GM12878 (cell line): ENCODE results near the gene PPIF. TPM values are rescaled to one million over a fixed set of nuclear protein-coding genes. Genes with fewer than 3 reads are reported as not detected.

ENCODE experiments used
- CBX5 ChIP-seq: sonication (generic); IDR thresholded peaks from 2 replicates; pipeline ENCODE4 v1.6.1; 2016; ENCODE audit warnings: low read depth, moderate library complexity, mild to moderate bottlenecking, inconsistent platforms
- JUNB ChIP-seq: IDR thresholded peaks from 2 replicates; pipeline ENCODE4 v1.6.1; 2016; ENCODE audit warnings: antibody characterized with exemption, mild to moderate bottlenecking
- KDM1A ChIP-seq: fragments of 200-600 bp; sonication (generic); IDR thresholded peaks from 2 replicates; pipeline ENCODE4 v1.6.1; 2016; ENCODE audit warnings: borderline replicate concordance
- NFXL1 ChIP-seq: fragments of 450-650 bp; IDR thresholded peaks from 2 replicates; pipeline ENCODE4 v1.6.1; 2017; ENCODE audit warnings: antibody characterized with exemption, mild to moderate bottlenecking, borderline replicate concordance
- NR2C2 ChIP-seq: IDR thresholded peaks from 2 replicates; pipeline ENCODE4 v1.6.1; 2011; ENCODE audit warnings: borderline replicate concordance, low read depth; ENCODE audit not compliant: control insufficient read depth, insufficient read length
- TARDBP ChIP-seq: IDR thresholded peaks from 2 replicates; pipeline ENCODE4 v1.6.1; 2016; ENCODE audit warnings: borderline replicate concordance
- ZZZ3 ChIP-seq: IDR thresholded peaks from 2 replicates; pipeline ENCODE4 v1.6.1; 2011; ENCODE audit warnings: low read depth; ENCODE audit not compliant: control insufficient read depth, insufficient read length
- polyA plus RNA-seq, 11 experiments: library from polyadenylated mRNA; depleted of rRNA in 4 of 11; unstranded in 6 of 11; stranded (reverse) in 5 of 11; fragments of >200 nt; fragmentation: Nextera tagmentation in 4 of 11; fragmentation: Illumina TruSeq in 1 of 11; extraction: Ambion mirVana in 4 of 11; extraction: Trizol in 1 of 11; gene quantifications; 1 replicate in 1 of 11; 2 replicates in 10 of 11; pipeline versions ENCODE4 v1.2.1 to v1.2.3, GENCODE V29; 2011 to 2016; ENCODE audit warnings: inconsistent platforms in 2 of 11, missing spikeins in 2 of 11, low read depth in 1 of 11
- total RNA-seq, 4 experiments: library from RNA; depleted of rRNA in 3 of 4; stranded (reverse); fragments of >200 nt in 3 of 4; fragmentation: Illumina TruSeq in 1 of 4; extraction: Trizol in 1 of 4; gene quantifications; 2 replicates each; pipeline versions ENCODE4 v1.2.1 to v1.2.3, GENCODE V29; 2013 to 2021
- TF ChIP-seq, protein P1 (sequence below): fragments of 150-350 bp; IDR thresholded peaks from 2 replicates; pipeline ENCODE4 v1.6.1; 2014; ENCODE audit warnings: mild to moderate bottlenecking, low read depth, low read length
- TF ChIP-seq, protein P2 (sequence below): fragments of 450-650 bp; IDR thresholded peaks from 2 replicates; pipeline ENCODE4 v1.6.1; 2018; ENCODE audit warnings: mild to moderate bottlenecking, low read depth, moderate library complexity; ENCODE audit not compliant: partially characterized antibody

Gene PPIF
- total and polyA plus RNA-seq, 10 of the 15 experiments (the other 5 are each of a cell fraction or from before 2014, with no cell fraction given): 28.8 to 180 (median 128) TPM

DNA sequence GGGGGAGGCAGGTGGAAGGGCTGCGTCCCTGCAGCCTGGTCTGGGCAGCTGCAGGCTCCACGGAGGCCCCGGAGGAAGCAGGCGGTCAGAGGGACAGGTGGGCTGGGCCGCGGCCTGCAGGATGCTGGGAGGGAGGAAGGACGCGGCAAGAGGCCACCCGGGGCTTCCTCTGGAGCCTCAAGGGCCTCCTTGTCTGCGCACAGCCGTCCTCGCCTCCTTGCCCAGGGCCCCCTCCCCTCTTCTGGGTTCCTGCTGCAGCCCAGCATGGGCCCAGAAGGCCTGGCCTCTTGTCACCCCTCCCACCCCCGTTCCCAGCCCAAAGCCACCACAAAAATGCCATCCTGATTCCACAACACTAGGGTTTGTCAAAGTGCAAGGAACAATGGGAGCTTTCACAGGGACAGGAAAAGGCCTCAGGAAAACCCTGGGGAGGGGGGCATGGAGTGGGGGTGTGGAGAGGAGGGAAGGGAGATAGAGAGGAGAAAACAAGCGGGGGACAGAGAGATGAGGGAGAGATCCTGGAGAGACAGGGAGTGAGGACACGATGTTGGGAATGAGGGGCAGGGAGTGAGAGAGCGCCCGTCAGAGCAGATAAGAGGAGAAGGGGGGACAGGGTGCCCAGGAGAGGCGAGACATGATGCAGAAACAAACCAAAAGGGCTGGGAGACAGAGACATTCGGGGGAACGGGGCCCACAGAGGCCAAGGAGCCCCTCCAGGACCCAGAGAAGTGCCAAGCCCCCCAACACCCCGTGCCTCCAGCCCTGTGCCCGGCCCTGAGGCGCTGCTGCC is 56.4 kb downstream of the PPIF start (continued):
- TF ChIP-seq, protein P1, sequence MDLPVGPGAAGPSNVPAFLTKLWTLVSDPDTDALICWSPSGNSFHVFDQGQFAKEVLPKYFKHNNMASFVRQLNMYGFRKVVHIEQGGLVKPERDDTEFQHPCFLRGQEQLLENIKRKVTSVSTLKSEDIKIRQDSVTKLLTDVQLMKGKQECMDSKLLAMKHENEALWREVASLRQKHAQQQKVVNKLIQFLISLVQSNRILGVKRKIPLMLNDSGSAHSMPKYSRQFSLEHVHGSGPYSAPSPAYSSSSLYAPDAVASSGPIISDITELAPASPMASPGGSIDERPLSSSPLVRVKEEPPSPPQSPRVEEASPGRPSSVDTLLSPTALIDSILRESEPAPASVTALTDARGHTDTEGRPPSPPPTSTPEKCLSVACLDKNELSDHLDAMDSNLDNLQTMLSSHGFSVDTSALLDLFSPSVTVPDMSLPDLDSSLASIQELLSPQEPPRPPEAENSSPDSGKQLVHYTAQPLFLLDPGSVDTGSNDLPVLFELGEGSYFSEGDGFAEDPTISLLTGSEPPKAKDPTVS: no peak
- TF ChIP-seq, protein P2, sequence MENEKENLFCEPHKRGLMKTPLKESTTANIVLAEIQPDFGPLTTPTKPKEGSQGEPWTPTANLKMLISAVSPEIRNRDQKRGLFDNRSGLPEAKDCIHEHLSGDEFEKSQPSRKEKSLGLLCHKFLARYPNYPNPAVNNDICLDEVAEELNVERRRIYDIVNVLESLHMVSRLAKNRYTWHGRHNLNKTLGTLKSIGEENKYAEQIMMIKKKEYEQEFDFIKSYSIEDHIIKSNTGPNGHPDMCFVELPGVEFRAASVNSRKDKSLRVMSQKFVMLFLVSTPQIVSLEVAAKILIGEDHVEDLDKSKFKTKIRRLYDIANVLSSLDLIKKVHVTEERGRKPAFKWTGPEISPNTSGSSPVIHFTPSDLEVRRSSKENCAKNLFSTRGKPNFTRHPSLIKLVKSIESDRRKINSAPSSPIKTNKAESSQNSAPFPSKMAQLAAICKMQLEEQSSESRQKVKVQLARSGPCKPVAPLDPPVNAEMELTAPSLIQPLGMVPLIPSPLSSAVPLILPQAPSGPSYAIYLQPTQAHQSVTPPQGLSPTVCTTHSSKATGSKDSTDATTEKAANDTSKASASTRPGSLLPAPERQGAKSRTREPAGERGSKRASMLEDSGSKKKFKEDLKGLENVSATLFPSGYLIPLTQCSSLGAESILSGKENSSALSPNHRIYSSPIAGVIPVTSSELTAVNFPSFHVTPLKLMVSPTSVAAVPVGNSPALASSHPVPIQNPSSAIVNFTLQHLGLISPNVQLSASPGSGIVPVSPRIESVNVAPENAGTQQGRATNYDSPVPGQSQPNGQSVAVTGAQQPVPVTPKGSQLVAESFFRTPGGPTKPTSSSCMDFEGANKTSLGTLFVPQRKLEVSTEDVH: no peak
- no peak for TF ChIP-seq ZZZ3
- no peak for TF ChIP-seq KDM1A
- no peak for TF ChIP-seq NR2C2
- no peak for TF ChIP-seq TARDBP
- TF ChIP-seq NFXL1: no peak
- TF ChIP-seq JUNB: no peak
- TF ChIP-seq CBX5: no peak
- TF ChIP-seq, all 136 proteins: peak for 0
